Stimulated activated CD4-positive, alpha-beta T cell treated with anti-CD3 and anti-CD28 coated beads, Interleukin-1b, Interleukin-23, amount 100 ng/mL, for 1 hour (primary cell): Measurements from ENCODE around the gene FCHSD2.
"Not testable (repeated sequence)": the region's sequence is repeated elsewhere in the genome, so short reads cannot be mapped to it uniquely, and the experiment has no call there.

Experiments
- DNase-seq, 2 donors: peaks; one replicate each; pipeline ENCODE4 v3.0.0-alpha.2; 2020; ENCODE audit warnings: low read depth in 2 of 2

Gene FCHSD2

DNA sequence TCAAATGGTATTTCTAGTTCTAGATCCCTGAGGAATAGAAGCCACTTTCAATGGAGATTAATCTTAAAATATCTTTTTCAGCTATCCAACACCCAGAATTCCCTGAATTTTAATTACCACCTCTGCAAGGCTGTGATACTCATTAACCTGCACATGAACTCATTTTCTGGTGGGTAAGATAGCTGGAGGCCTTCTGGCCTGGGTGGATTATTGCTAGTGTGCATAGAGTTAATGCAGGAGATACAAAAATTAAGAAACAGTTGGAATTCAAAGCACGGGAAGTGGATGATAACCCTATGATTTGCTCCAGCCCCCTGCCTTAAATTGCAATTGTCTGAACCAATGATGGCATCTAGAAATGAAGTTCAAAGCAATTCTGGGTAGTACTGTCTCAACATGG lies 212.9 kb downstream of the FCHSD2 start:
- no peak for DNase-seq

DNA sequence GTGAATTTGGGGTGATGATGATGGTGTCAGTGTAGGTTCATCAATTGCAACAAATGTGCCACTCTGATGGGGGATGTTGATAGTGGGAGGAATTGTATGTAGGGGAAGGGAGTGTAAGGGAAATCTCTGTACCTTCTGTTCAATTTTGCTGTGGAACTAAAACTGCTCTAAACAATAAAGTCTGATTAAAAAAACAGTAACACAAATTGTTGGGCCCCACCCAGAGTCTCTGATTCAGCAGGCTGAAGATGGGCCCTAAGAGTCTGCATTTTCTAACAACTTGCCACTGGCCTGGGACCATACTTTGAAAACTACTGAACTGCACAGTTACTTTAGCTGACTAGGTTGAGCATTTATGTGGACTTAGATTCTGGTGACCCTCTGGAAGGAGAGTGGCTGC lies 214.7 kb downstream of the FCHSD2 start:
- DNase-seq: no peak

DNA sequence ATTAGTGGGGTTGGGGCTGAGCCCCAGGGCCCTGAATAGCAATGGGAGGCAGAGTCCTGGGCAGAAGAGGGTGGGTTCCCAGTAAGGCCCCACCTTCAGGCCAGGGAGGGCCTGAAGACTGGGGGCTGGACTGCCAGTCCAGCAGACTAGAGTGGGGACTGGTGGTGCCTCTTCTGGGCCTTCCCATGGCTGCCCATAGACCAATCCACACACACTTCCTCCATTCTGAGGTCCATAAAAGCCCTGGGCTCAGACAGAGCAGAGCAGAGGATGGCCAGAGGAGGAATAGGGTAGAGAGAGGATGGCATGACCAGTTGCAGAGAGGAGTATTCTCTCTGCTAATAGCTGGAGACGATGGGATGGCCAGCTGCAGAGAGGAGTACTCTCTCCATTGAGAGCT lies 216.0 kb downstream of the FCHSD2 start:
- no peak for DNase-seq

DNA sequence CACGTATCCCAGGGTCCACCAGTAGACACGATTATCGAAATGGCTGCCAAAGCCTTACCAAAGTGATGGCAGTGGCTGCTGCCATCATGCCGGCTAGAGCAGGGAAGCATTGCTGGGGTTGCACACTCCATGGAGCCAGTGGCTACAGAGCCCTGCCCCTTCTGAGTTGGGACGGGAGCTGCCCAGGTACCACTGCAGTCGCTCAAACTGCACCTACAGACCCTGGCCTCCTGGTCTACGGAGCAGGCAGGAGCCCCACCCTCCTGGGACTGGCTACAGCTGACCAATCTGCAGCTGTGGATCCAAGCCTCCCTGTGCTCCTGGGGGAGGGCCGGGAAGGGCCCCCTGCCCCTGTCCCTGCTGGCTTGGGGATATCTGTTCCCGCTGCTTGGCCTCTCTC lies 216.5 kb downstream of the FCHSD2 start:
- DNase-seq: no peak

DNA sequence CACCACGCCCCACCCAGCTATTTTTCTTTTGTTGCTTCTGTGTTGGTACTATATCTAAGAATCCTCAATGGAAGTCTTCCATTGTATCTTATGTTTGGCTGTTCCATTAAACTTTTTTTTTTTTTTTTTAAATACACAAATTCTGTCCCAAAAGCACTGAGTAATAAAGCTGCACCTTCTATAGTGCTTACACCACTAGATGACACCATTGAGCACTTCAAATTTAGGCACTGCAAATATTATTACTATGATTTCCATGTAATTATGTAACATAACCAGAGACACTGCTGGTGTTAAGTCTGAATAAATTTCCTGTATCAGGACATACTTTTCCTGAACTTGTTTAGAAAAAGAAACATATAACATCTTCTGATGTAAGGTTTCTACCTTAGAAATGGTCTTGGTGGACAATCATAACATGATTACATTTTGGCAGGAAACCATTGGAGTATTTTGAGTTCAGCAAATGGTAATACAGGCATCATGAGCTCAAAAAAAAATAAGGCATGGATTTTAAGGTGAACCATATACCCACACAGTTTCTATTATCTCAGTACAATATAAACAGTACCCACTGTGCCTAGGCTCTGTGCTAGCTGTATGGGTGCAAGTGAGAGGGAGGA lies 217.4 kb downstream of the FCHSD2 start:
- no peak for DNase-seq

DNA sequence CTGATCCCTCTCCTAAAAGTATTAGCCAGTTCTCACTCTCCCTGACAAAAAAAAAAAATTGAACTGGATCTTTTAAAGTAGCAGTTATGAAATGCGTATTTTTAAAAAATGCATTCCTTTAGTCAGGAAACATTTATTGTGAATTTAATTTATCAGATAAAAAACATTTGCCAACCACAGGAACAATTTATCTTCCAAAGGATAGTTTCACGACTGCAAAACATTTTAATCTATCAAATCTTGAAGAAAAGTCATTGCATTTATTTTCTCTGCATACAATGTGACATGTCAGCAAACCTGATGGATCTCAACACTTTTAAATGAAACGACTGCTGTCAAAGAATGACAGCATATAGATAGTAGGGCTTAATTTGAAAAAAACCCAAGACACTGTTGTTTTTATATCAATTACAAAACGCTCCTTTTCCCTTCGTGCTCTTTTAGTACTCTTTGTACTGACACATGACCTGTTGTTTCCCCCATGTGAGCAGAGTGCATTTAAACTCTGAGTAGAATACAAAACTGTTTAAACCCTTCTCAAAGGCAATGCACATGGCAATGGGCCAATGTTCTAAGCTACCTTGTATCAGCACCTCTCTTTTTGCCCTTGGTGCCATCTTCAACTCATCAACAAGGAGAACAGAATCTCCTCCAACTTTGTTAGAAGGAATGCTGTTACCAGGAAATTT lies 220.9 kb downstream of the FCHSD2 start:
- DNase-seq: no peak

DNA sequence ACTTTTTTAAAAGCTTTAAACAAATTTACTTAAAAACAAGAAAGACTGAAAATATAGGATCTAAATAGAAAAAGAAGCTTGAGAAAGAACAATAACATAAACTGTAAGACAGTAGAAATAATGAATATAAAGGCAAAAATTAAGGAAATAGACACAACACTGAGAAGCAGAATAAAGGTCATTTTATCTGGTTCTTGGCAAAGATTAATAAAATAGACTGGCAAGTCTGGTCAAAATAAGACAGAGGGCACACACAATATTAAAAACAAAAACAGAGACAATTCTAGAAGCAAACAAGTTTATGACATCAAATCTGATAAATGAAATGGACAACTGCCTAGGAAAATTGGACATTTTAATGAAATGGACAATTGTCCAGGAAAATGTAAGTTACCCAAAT lies 222.1 kb downstream of the FCHSD2 start:
- DNase-seq: no peak

DNA sequence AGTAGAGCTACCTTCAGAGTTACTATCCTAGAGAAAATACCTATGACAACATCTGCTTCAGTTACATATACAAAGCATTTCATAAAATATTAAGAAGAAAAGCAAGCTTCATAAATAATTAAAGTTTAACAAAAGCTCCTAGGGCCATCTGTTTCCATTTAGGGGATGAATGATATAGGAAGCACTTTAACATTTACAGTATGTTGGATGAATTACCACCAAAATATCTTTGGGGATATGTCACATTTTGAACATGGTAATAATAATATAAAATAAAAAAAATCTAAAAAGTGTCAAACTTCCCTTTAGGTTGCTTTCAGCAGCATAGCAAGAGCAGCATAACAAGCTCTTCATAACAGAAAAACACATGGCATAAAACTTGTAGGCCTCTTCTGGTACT lies 223.3 kb downstream of the FCHSD2 start:
- DNase-seq: no peak

DNA sequence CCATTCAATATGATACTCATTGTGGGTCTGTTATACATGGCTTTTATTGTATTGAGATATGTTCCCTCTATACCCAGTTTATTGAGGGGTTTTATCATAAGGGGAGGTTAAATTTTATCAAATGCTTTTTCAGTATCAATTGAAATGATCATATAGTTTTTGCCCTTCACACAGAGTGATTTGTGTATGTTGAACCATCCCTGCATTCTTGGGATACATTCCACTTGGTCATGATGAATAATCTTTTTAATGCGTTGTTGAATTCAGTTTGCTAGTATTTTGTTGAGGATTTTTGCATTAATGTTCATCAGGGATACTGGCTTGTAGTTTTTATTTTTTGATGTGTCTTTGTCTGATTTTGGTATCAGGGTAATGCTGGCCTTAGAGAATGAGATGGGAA lies 229.9 kb downstream of the FCHSD2 start:
- DNase-seq: no peak

DNA sequence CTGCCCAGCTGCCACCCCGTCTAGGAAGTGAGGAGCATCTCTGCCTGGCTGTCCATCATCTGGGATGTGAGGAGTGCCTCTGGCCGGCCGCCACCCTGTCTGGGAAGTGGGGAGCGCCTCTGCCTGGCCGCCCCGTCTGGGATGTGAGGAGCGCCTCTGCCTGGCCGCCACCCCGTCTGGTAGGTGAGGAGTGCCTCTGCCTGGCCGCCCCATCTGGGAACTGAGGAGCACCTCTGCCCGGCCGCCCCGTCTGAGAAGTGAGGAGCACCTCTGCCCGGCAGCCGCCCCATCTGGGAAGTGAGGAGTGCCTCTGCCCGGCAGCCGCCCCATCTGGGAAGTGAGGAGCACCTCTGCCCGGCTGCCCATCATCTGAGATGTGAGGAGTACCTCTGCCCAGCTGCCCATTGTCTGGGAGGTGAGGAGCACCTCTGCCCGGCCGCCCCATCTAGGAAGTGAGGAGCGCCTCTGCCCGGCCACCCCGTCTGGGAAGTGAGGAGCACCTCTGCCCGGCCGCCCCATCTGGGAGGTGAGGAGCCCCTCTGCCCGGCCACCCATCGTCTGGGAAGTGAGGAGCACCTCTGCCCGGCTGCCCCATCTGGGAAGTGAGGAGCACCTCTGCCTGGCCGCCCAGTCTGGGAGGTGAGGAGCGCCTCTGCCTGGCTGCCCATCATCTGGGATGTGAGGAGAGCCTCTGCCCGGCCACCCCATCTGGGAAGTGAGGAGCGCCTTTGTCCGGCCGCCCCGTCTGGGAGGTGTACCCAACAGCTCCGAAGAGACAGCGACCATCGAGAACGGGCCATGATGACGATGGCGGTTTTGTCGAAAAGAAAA lies 232.3 kb downstream of the FCHSD2 start:
- DNase-seq: not testable (repeated sequence)

DNA sequence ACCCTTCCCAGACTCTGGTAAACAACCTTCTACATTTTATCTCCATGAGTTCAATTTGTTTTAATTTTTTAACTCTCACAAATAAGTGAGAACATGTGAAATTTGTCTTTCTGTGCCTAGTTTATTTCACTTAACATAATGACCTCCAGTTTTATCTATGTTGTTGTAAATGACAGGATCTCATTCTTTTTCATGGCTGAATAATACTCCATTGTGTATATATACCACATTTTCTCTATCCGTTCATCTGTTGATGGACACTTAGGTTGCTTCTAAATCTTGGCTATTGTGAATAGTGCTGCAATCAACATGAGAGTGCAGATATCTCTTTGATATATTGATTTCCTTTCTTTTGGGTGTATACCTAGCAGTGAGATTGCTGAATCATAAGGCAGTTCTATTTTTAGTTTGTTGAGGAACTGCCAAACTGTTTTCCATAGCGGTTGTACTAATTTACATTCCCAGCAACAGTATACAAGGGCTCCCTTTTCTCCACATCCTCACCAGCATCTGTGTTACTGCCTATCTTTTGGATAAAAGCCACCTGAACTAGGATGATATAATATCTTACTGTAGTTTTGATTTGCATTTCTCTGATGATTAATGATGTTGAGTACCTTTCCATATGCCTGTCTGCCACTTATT lies 234.0 kb downstream of the FCHSD2 start:
- DNase-seq: no peak

DNA sequence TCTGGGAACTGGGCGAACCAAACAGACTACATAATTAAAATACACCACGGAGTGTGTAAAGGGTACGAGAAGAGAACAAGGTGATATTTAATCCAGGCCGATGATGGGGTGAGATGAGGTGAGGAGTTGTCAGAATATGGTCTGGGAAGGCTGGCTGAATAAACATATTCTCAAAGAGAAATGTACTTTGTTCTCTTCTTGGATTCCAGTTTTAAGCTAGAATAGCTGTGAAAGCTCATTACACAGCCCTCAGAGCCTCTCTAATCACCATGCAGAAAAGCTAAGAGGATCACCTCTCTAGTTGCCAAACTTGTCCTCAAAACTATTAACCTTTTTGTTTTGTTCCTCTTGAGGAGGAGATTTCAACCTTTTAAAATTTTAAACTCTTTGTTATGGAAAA lies 238.1 kb downstream of the FCHSD2 start:
- no peak for DNase-seq

DNA sequence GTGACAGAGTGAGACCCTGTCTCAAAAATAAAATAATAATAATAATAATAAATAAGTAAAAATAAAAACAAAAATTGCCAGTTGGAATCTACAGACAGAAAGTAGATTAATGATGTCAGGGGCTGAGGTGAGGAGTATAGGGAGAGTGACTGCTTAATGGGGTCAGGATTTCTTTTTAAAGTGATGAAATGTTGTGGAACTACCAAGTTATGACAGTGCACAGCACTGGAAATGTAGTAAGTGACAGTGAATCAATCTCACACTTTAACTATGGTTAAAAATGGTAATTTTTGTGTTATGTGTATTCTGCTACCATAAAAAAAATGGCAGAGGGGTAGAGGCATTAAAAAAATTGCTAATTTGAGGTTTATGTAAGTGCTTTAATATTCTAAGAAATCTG lies 240.7 kb downstream of the FCHSD2 start:
- no peak for DNase-seq

DNA sequence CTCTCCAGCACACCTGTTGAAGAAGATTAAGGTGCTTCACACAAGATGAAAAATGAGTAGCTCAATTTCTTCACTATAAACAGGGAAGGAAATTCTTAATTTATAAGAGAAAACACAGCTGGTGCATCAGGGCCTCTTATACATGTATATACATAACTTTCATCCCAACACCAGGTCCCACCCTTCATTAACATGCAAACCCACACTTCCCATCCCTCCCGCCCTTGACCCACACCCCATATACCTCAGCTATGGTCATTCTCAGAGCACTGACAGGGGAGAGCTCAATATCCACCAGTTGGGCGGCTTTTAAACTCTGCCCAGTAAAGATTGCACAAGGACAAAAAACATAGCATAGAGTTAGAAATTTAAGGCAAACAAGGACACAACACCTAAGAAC lies 242.1 kb downstream of the FCHSD2 start:
- no peak for DNase-seq

DNA sequence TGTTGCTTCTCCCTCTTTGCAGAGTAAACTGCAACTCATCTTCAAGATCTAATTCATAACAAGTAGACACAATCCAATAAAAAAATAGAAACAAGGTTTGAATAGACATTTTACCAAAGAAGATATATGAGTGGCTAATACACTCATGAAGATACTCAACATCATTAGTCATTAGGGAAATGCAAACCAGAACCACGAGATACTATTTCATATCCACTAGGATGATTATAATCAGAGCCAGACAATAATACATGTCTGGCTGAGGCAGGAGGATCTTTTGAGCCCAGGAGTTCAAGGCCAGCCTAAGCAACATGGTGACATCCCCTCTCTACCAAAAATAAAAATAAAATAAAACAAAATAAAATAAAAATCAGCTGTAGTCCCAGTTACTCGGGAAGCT lies 242.9 kb downstream of the FCHSD2 start:
- no peak for DNase-seq

DNA sequence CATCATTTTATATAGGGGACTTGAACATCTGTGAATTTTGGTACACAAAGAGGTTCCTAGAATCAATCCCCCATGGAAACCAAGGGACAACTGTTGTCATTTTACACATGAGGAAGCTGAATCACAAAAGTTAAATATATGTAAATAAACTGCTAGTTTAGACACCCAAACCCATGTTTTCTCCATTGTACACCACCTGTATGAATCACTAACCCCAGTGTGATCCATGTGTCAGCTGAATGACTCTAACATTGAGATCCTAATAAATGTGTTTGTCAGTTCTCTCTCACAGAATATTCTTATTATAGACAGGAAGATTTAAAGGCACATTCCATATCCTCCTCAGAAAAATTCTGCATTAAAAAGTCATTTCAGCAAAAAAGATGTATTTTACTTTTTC lies 244.6 kb downstream of the FCHSD2 start:
- DNase-seq: no peak

DNA sequence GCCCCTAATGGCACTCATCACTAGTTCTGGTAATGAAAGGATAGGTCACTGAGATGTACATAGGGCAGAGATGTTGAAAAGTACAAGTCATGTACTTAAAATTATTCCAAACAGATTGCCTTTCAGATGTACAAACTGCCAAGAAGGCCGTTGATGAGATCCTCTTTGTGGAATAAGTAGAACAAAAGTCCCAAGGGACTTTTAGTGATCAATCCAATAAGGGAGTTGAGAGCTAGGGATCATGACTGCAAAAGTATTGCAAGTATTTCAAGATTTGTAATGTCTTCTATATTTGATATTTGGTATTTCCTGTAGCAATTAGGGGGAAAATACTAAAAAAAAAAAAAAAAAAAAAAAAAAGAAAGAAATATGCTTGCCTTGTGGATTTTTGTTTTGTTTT lies 245.7 kb downstream of the FCHSD2 start:
- DNase-seq: no peak

DNA sequence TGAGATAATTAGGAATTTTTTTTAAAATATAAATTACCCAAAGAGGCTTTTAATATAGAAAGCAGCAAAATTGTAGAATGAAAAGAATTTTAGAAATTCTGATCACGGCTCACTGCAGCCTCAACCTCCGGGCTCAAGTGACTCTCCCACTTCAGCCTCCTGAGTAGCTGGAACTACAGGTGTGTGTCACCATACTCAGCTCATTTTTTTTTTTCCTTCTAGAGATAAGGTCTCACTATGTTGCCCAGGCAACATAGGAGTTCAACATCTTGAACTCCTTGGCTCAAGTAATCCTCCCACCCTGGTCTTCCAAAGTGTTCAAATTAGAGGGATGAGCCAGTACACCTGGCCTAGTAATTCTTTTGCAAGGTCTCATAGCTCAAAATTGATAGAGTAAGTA lies 251.2 kb downstream of the FCHSD2 start:
- DNase-seq: no peak

DNA sequence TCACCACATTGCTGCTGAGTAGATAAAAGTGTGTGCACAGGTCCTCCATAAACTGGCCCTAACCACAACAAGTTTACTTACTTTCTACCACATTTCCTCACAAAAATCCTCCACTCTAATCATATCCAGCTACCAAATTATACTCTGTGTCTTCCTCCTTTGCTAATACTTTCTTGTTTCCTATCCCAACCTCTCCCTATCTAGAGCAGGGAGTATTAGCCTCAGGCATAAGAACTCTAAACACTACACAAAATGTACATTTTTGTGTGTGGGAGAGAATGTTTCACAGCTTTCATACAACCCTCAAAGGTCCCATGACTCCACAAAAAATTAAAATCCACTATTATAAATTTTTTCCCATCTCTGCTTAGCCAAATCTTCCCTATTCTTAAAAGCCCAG lies 255.5 kb downstream of the FCHSD2 start:
- DNase-seq: no peak

DNA sequence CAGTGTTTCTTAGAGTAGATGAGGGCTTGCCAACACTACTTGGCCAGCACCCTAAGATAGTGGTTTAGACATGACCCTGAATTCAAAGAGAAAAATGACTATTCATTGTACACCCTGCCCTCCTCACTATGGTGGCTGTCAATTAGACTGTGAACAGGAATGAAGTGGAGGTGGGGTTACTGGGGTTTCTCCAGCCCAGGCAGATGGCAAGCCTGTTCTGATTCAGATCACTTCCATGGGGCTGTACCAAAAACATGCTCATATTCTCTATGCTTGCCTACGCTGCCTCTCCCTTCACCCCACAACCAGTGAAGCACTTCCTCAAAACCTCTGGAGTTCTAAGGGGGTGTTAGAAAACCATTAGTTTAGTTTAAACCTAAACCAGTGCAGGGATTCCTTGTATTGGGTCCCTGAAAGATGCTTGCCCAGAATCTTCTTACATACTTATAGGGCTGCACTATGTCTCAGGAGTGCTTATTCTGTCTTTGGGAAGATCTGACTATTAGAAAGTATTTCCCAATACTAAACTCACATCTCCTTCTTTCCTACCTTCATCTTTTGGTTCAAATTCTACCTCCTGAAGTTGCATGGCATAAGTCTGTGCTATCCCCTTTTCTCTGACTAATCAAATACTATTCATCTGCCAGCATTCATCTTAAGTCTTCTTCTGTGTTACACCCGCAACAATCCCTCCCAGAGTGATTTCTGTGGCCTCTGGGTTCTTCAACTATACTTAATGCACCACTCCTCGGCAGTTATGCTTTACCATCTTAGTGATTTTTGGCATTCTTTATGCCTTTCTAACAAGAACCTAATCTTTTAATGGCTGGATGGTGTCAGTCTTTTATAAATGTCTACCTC lies 256.1 kb downstream of the FCHSD2 start:
- DNase-seq: no peak

DNA sequence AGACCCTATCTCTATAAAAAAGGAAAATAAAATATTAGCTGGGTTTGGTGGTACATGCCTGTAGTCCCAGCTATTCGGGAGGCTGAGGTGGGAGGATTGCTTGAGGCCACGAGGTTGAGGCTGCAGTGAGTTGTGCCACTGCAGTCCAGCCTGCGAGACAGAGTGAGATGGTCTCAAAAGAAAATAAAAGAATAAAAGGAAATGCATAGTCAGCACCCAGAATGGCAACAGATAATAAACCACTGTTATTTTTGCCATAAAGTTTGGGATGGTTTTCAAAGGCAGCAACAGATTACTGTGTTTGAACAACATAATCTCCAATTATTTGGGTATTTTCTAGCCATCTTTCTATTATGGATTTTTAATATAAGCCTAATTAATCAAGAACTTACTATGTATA lies 266.0 kb downstream of the FCHSD2 start:
- no peak for DNase-seq

DNA sequence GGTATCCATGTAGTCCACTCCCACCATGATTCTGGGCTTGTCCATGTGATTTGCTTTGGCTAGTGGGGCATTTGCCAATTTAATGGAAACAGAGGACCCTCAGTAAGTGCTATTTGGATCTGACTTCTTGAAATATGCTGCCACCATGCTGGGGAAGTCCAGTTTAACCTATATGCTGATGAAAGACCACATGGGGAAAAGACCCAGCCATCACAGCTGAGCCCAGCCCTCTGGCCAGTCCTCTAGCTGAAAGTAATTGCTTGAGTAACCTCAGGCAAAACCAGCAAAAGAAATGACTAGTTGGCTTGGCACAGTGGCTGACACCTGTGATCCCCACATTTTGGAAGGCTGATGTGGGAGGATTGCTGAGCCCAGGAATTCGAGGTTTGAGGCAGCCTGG lies 266.4 kb downstream of the FCHSD2 start:
- no peak for DNase-seq
